ENCODE results near the gene SLC2A4RG.

- TF ChIP-seq CTCF (IDR thresholded peaks at IDR 0.05) = no peak
- no peak for TF ChIP-seq EP300 (IDR thresholded peaks at IDR 0.05)
Measured at GRCh38 chr20:63744574-63745423, 5.2 kb downstream of the SLC2A4RG start.
